Measurements from ENCODE around the gene CLCF1. TPM values are rescaled to one million over a fixed set of nuclear protein-coding genes. Genes with fewer than 3 reads are reported as not detected.
A peak's percentile ranks its signal among the peaks of the same experiment; 100 is the strongest.

Gene CLCF1
- total and polyA plus RNA-seq, 2 of the 13 experiments (the other 11 are each of a cell fraction or from before 2014, with no cell fraction given) = 0.49 to 0.78 TPM

DNA sequence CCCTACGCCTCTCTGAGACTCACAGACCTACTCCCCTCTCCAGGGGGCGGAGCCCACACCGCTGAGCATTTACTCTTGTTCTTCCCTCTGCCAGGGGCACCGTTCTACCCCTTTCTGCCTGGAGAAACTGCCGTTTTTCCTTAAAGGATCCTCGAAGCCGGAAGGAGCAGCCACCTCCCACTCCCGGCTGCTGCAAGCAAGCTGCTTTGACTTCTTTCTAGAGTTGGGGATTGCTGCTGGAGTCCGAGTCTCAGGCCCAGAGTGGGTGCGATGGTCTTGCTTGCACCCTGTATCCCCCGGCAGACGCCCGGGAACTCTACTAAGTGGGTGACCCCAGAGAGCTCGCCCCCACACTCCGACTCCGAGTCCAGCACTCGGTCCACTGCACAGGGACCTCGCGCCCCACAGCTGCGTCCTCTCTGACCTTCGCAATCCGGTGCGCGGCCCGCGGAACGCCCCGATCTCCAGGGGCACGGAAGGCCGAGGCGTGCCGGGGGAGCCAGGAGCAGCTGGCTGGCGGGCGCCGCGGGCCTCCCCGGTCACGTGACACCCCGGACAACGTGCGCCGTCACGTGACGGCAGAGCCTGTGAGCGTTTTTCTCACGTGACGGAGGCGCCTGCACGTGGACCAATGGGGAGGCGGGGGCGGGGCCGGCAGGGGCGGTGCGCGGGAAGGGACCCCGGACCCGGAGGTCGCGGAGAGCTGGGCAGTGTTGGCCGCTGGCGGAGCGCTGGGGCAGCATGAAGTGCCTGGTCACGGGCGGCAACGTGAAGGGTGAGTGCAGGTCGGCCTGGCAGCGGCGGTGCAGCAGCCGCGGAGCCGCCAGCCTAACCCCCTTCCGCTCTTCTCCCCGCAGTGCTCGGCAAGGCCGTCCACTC lies 18.1 kb upstream of the CLCF1 start, which contains the start of gene RAD9A (continued):
- TF ChIP-seq GLI4 (CRISPR knock-in tag; IDR thresholded peaks at IDR 0.05; ENCODE audit: borderline replicate concordance) (peak; percentile 84; the same call in 1 of the 2 replicates), ZFP90 (CRISPR knock-in tag; IDR thresholded peaks at IDR 0.05; ENCODE audit: borderline replicate concordance) (no peak; the same call in 1 of the 2 replicates), RXRB (CRISPR knock-in tag; IDR thresholded peaks at IDR 0.05; ENCODE audit: borderline replicate concordance) (peak; percentile 43), ZNF12 (CRISPR knock-in tag; IDR thresholded peaks at IDR 0.05) (no peak), DMTF1 (CRISPR knock-in tag; IDR thresholded peaks at IDR 0.05) (no peak), NR3C1 (CRISPR knock-in tag; IDR thresholded peaks at IDR 0.05) (no peak), THAP11 (CRISPR knock-in tag; IDR thresholded peaks at IDR 0.05) (peak; percentile 87), SALL1 (CRISPR knock-in tag; IDR thresholded peaks at IDR 0.05) (peak; percentile 93), FOXK2 (IDR thresholded peaks at IDR 0.05) (0 out of 2 replicates have a peak, but pooled peaks have one; percentile 22), ZNF850 (CRISPR knock-in tag; conservative IDR thresholded peaks at IDR 0.05) (peak; percentile 93; the same call in 1 of the 2 replicates)
- TF ChIP-seq, protein P1, sequence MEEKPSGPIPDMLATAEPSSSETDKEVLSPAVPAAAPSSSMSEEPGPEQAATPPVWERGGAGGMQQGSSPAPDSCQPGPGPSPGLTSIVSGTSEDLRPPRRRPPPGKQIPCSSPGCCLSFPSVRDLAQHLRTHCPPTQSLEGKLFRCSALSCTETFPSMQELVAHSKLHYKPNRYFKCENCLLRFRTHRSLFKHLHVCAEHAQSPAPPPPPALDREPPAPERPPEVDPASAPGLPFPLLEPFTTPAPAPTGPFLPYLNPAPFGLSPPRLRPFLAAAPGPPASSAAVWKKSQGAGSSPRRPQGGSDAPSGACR (CRISPR knock-in tag; IDR thresholded peaks at IDR 0.05) = no peak; the same call in 1 of the 2 replicates
- TF ChIP-seq, protein P2, sequence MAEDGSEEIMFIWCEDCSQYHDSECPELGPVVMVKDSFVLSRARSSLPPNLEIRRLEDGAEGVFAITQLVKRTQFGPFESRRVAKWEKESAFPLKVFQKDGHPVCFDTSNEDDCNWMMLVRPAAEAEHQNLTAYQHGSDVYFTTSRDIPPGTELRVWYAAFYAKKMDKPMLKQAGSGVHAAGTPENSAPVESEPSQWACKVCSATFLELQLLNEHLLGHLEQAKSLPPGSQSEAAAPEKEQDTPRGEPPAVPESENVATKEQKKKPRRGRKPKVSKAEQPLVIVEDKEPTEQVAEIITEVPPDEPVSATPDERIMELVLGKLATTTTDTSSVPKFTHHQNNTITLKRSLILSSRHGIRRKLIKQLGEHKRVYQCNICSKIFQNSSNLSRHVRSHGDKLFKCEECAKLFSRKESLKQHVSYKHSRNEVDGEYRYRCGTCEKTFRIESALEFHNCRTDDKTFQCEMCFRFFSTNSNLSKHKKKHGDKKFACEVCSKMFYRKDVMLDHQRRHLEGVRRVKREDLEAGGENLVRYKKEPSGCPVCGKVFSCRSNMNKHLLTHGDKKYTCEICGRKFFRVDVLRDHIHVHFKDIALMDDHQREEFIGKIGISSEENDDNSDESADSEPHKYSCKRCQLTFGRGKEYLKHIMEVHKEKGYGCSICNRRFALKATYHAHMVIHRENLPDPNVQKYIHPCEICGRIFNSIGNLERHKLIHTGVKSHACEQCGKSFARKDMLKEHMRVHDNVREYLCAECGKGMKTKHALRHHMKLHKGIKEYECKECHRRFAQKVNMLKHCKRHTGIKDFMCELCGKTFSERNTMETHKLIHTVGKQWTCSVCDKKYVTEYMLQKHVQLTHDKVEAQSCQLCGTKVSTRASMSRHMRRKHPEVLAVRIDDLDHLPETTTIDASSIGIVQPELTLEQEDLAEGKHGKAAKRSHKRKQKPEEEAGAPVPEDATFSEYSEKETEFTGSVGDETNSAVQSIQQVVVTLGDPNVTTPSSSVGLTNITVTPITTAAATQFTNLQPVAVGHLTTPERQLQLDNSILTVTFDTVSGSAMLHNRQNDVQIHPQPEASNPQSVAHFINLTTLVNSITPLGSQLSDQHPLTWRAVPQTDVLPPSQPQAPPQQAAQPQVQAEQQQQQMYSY (CRISPR knock-in tag; IDR thresholded peaks at IDR 0.05) = no peak
- TF ChIP-seq, protein P3, sequence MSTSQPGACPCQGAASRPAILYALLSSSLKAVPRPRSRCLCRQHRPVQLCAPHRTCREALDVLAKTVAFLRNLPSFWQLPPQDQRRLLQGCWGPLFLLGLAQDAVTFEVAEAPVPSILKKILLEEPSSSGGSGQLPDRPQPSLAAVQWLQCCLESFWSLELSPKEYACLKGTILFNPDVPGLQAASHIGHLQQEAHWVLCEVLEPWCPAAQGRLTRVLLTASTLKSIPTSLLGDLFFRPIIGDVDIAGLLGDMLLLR (CRISPR knock-in tag; IDR thresholded peaks at IDR 0.05) = peak; percentile 96
- TF ChIP-seq, protein P4, sequence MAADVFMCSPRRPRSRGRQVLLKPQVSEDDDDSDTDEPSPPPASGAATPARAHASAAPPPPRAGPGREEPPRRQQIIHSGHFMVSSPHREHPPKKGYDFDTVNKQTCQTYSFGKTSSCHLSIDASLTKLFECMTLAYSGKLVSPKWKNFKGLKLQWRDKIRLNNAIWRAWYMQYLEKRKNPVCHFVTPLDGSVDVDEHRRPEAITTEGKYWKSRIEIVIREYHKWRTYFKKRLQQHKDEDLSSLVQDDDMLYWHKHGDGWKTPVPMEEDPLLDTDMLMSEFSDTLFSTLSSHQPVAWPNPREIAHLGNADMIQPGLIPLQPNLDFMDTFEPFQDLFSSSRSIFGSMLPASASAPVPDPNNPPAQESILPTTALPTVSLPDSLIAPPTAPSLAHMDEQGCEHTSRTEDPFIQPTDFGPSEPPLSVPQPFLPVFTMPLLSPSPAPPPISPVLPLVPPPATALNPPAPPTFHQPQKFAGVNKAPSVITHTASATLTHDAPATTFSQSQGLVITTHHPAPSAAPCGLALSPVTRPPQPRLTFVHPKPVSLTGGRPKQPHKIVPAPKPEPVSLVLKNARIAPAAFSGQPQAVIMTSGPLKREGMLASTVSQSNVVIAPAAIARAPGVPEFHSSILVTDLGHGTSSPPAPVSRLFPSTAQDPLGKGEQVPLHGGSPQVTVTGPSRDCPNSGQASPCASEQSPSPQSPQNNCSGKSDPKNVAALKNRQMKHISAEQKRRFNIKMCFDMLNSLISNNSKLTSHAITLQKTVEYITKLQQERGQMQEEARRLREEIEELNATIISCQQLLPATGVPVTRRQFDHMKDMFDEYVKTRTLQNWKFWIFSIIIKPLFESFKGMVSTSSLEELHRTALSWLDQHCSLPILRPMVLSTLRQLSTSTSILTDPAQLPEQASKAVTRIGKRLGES (CRISPR knock-in tag; IDR thresholded peaks at IDR 0.05; ENCODE audit: borderline replicate concordance) = peak; percentile 25; the same call in 1 of the 2 replicates

All from HepG2 (cell line).